HG03469 (cell line): ENCODE results near the gene FAM47E.

Source experiments
- ATAC-seq: cut with Tn5 transposase; IDR thresholded peaks from one replicate; pipeline ENCODE4 v1.9.1; 2021; ENCODE audit warnings: mild to moderate bottlenecking, moderate library complexity, moderate number of reproducible peaks; ENCODE audit not compliant: unreplicated experiment

FAM47E gene

DNA sequence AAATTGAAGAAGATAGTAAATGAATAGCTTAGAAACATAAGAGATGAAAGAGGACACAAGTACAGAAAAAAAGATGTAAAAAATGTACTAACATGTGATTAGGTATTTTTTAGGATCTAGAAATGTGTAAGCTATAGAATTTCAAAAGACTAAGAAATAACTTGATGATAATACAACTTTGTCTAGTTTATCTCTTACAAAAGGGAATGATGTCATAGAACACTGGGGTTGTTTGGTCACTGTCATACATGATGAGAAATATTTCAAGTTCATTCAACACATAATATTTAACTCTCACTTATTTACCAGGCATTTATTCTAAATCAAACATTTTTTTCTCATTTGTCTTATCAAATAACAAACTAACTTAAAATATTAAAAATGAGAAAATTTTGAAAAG, 73.6 kb downstream of the FAM47E start:
- ATAC-seq, result no peak

DNA sequence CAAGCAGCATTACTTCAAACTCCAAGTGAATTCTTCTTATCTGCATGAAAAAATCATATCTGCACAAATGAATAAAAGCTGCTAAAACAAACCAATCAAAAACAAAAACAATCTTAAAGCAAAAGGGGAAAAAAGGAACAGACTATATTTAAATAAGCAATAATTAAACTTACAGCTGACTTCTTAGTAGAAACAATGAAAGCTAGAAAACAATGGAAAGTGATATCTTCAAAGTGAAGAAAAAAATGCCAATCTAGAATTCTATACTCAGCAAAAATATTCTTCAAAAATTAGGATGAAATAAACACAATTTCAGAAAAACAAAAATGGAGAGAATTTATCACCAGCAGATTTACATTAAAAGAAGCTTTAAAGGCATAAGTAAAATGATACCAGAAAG, 75.0 kb downstream of the FAM47E start:
- no peak for ATAC-seq
